Endometrial microvascular endothelial cells (primary cell): ENCODE results near the gene PDGFB. TPM values are rescaled to one million over a fixed set of nuclear protein-coding genes. Genes with fewer than 3 reads are reported as not detected.

Experiments
- in situ Hi-C: cut with HindIII; loops from 2 replicates; pipeline ENCODE4 v1.10.0; 2017; ENCODE audit warnings: low sequenced_read_pairs, low pct_unique_long_range_greater_than_20kb; ENCODE audit errors: inconsistent ontology term
- total RNA-seq: library from RNA; depleted of rRNA; stranded (reverse); fragments of >200 nt; gene quantifications from one replicate; pipeline ENCODE4 v1.2.3, GENCODE V29; 2015; ENCODE audit errors: inconsistent ontology term

Gene PDGFB
- total RNA-seq, 1 donor from 2014 or later: 64.7 TPM

- in situ Hi-C loops: no loop called here
Measured at GRCh38 chr22:39232806-39233709, 11.7 kb downstream of the PDGFB start.

GRCh38 chr22:39232246-39232645, 12.5 kb downstream of the PDGFB start:
- in situ Hi-C loops: no loop called here

- in situ Hi-C loops: no loop called here
Measured at GRCh38 chr22:39231197-39231950, 13.4 kb downstream of the PDGFB start.

GRCh38 chr22:39230261-39231196, 14.3 kb downstream of the PDGFB start:
- in situ Hi-C loops: no loop called here

- in situ Hi-C loops: no loop called here
Measured at GRCh38 chr22:39229688-39230260, 15.0 kb downstream of the PDGFB start.

GRCh38 chr22:39229075-39229474, 15.7 kb downstream of the PDGFB start:
- in situ Hi-C loops: no loop called here

GRCh38 chr22:39227542-39228272, 17.1 kb downstream of the PDGFB start:
- in situ Hi-C loops: no loop called here

GRCh38 chr22:39226353-39226752, 18.4 kb downstream of the PDGFB start:
- in situ Hi-C loops: no loop called here

- in situ Hi-C loops: no loop called here
Measured at GRCh38 chr22:39225591-39225990, 19.2 kb downstream of the PDGFB start.

- in situ Hi-C loops: no loop called here
Measured at GRCh38 chr22:39224550-39224949, 20.2 kb downstream of the PDGFB start.

GRCh38 chr22:39223091-39223710, 21.6 kb downstream of the PDGFB start:
- in situ Hi-C loops: no loop called here

GRCh38 chr22:39221999-39222686, 22.6 kb downstream of the PDGFB start:
- in situ Hi-C loops: no loop called here

GRCh38 chr22:39220890-39221850, 23.6 kb downstream of the PDGFB start:
- in situ Hi-C loops: no loop called here

- in situ Hi-C loops: no loop called here
Measured at GRCh38 chr22:39220450-39220849, 24.3 kb downstream of the PDGFB start.

GRCh38 chr22:39219071-39220039, 25.4 kb downstream of the PDGFB start:
- in situ Hi-C loops: no loop called here
